ENCODE data around the gene DCX.
"Not testable (repeated sequence)": the region's sequence is repeated elsewhere in the genome, so short reads cannot be mapped to it uniquely, and the experiment has no call there.

The DCX gene

GRCh38 chrX:111365770-111366325 is 46.1 kb downstream of the DCX start:
- no peak for DNase-seq

- DNase-seq = no peak
These were observed 48.3 kb downstream of the DCX start for GRCh38 chrX:111363741-111364140.

GRCh38 chrX:111361751-111362150 is 50.2 kb downstream of the DCX start:
- no peak for DNase-seq

GRCh38 chrX:111360839-111361238 is 51.2 kb downstream of the DCX start:
- peak; percentile 11 for DNase-seq

- no peak for DNase-seq
These were observed 56.4 kb downstream of the DCX start for GRCh38 chrX:111355523-111356115.

- no peak for DNase-seq
These were observed 57.5 kb downstream of the DCX start for GRCh38 chrX:111354496-111354895.

- no peak for DNase-seq
These were observed 58.2 kb downstream of the DCX start for GRCh38 chrX:111353793-111354192.

GRCh38 chrX:111352424-111352823 is 59.6 kb downstream of the DCX start:
- DNase-seq = peak; percentile 87

- DNase-seq = no peak
These were observed 62.1 kb downstream of the DCX start for GRCh38 chrX:111349934-111350333.

GRCh38 chrX:111349101-111349500 is 62.9 kb downstream of the DCX start:
- no peak for DNase-seq

- DNase-seq = peak; percentile 50
These were observed 63.6 kb downstream of the DCX start for GRCh38 chrX:111348429-111348828.

GRCh38 chrX:111346150-111346549 is 65.8 kb downstream of the DCX start:
- DNase-seq = not testable (repeated sequence)

- no peak for DNase-seq
These were observed 71.9 kb downstream of the DCX start for GRCh38 chrX:111340054-111340453.

- DNase-seq = no peak
These were observed 72.8 kb downstream of the DCX start for GRCh38 chrX:111339212-111339611.

GRCh38 chrX:111338095-111338698 is 73.8 kb downstream of the DCX start:
- DNase-seq = no peak

- no peak for DNase-seq
These were observed 74.8 kb downstream of the DCX start for GRCh38 chrX:111337067-111337637.

GRCh38 chrX:111336141-111336540 is 75.9 kb downstream of the DCX start:
- DNase-seq = no peak

GRCh38 chrX:111329370-111329769 is 82.6 kb downstream of the DCX start:
- DNase-seq = no peak

- no peak for DNase-seq
These were observed 83.1 kb downstream of the DCX start for GRCh38 chrX:111328858-111329257.

GRCh38 chrX:111322231-111322855 is 89.6 kb downstream of the DCX start:
- no peak for DNase-seq

GRCh38 chrX:111319451-111319850 is 92.5 kb downstream of the DCX start:
- DNase-seq = no peak

- no peak for DNase-seq
These were observed 93.1 kb downstream of the DCX start for GRCh38 chrX:111318901-111319300.

- DNase-seq = no peak
These were observed 102.9 kb downstream of the DCX start for GRCh38 chrX:111309083-111309482.

- no peak for DNase-seq
These were observed 104.0 kb downstream of the DCX start for GRCh38 chrX:111308039-111308438.

All from NCI-H1694 treated with DMSO at 0.1 percent for 48 hours (cell line).